Aortic smooth muscle cell (primary cell): ENCODE measurements around the gene PWP1. TPM values are rescaled to one million over a fixed set of nuclear protein-coding genes. Genes with fewer than 3 reads are reported as not detected.

Experiments used
- total RNA-seq: library from RNA; depleted of rRNA; stranded (reverse); fragments of >200 nt; gene quantifications from 2 replicates; pipeline ENCODE4 v1.2.3, GENCODE V29; 2014

Gene PWP1
- total RNA-seq = 102 and 121 TPM in 2 replicates

GRCh38 chr12:107685360-107686248, at the start of gene PWP1:
TSS of gene PWP1 (plus strand) at chr12:107685799. CDS start at chr12:107685900, 101 bp downstream.

DNA sequence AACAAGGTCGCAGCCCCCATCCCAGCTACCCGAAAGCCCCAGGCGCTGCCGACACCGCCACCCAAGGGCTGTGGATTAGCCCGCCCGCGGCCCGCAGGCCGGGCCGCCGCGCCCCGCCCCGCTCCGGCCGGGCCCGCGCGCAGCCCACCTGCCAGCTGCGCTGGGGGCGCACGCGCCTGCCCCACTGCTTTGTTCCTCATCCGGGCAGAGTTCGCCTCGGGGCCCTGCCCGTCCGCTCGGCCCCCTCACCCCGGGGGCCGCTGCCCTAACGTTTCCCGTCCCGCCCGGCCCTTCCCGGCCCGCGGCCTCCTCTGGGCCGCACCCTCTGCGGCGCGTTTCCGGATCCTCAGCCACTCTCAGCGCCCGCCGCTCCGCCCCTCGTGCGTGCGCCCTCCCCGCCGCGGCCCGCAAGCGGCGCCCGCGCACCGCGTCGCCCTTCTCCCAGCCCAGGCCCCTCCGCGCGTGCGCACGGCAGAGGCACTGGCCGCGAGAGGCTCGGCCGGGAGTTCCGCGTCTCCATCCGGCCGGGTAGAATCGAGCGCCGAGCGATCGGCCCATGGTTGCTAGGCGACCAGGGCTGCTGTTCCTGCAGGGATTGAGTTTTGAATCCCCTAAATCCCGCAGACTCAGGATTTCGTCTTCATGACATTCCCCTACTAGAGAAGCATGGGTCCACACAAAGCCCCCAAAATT, 75.4 kb downstream of the PWP1 start, which contains the start of gene PRDM4:
PRDM4 (minus strand) TSS at position 329 of the 693 bp plus-strand sequence. CDS start 622 bp downstream, outside the sequence.

Other genes starting within 250 kb of the PWP1 start
- 18.1 and 19.6 TPM in 2 replicates for gene PRDM4, start 75.3 kb downstream of the PWP1 start, total RNA-seq
- not detected in 2 replicates for gene ASCL4, start 88.9 kb downstream of the PWP1 start, total RNA-seq